BE2C (cell line): Measurements from ENCODE around the gene TPCN2.

Experiments used
- DNase-seq: peaks from one replicate; pipeline ENCODE4 v3.0.0-alpha.2; 2020
- H3K27me3 ChIP-seq: fragments of 250-450 bp; sonication (Bioruptor Pico); 2 replicates; pipeline ENCODE4 v1.5.1; 2020; ENCODE audit warnings: mild to moderate bottlenecking
- H3K36me3 ChIP-seq: fragments of 250-450 bp; sonication (Bioruptor Pico); 2 replicates; pipeline ENCODE4 v1.5.1; 2020; ENCODE audit warnings: mild to moderate bottlenecking
- H3K4me1 ChIP-seq: fragments of 250-450 bp; sonication (Bioruptor Pico); 2 replicates; pipeline ENCODE4 v1.5.1; 2020
- H3K4me3 ChIP-seq: 2 replicates; pipeline ENCODE4 v1.5.1; 2011; ENCODE audit warnings: low read depth, low read length
- H3K9me3 ChIP-seq: fragments of 250-450 bp; sonication (Bioruptor Pico); 2 replicates; pipeline ENCODE4 v1.5.1; 2020
- TF ChIP-seq, protein P1 (sequence below): IDR thresholded peaks from 2 replicates; pipeline ENCODE4 v1.5.1; 2012; ENCODE audit warnings: mild to moderate bottlenecking, low read depth, low read length

Gene TPCN2

DNA sequence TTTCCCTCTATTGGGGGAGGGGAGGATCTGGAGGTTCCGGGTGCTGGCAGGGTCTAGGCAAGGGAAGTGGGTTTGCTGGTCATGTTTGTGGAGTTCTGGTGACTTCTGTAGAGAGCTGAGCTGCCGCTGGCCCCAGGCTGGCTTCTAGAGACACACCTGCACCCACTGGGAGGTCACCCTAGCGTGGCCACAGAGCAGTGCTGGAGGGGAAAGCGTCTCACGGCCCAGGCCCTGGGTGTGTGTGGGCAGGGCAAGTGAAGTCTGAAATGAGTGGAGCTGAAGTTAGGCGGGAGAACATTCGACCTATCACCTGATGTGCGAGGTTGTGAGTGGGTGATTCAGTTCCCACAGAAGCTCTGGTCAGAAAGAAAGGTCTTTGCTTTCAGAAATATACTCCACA lies 134.9 kb downstream of the TPCN2 start:
- H3K4me3 ChIP-seq: no peak overlapping the region
- peaks cover 41% of the 10 kb centered on the region for H3K4me1 ChIP-seq
- no peaks in the 10 kb centered on the region for H3K36me3 ChIP-seq
- no peaks in the 10 kb centered on the region for H3K27me3 ChIP-seq
- no peak for DNase-seq
- no peaks in the 10 kb centered on the region for H3K9me3 ChIP-seq
- TF ChIP-seq, protein P1, sequence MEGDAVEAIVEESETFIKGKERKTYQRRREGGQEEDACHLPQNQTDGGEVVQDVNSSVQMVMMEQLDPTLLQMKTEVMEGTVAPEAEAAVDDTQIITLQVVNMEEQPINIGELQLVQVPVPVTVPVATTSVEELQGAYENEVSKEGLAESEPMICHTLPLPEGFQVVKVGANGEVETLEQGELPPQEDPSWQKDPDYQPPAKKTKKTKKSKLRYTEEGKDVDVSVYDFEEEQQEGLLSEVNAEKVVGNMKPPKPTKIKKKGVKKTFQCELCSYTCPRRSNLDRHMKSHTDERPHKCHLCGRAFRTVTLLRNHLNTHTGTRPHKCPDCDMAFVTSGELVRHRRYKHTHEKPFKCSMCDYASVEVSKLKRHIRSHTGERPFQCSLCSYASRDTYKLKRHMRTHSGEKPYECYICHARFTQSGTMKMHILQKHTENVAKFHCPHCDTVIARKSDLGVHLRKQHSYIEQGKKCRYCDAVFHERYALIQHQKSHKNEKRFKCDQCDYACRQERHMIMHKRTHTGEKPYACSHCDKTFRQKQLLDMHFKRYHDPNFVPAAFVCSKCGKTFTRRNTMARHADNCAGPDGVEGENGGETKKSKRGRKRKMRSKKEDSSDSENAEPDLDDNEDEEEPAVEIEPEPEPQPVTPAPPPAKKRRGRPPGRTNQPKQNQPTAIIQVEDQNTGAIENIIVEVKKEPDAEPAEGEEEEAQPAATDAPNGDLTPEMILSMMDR: no peak
